Heart right ventricle (tissue), 16 donors: ENCODE measurements around the gene C1QBP. TPM values are rescaled to one million over a fixed set of nuclear protein-coding genes. Genes with fewer than 3 reads are reported as not detected.

Experiments used
- ATAC-seq, 8 donors: fragments of 200-7000 bp; cut with Tn5 transposase; one replicate each; pipeline ENCODE4 v1.9.1; 2020; ENCODE audit warnings: mild to moderate bottlenecking in 8 of 8, moderate library complexity in 8 of 8, moderate number of reproducible peaks in 1 of 8
- DNase-seq, 2 donors: peaks; one replicate each; pipeline ENCODE4 v3.0.0-alpha.2; 2020
- H3K27ac ChIP-seq, 10 donors: fragments of 200-600 bp; sonication (generic) in 2 of 10; one replicate each; pipeline versions ENCODE4 v1.5.0 to v1.8.0; 2020 to 2022; ENCODE audit warnings: mild to moderate bottlenecking in 3 of 10
- H3K27me3 ChIP-seq, 7 donors: fragments of 200-600 bp; one replicate each; pipeline ENCODE4 v1.8.0; 2021 to 2022; ENCODE audit warnings: mild to moderate bottlenecking in 2 of 7
- H3K36me3 ChIP-seq, 9 donors: fragments of 200-600 bp; sonication (generic) in 1 of 9; one replicate each; pipeline versions ENCODE4 v1.5.0 to v1.8.0; 2020 to 2022; ENCODE audit warnings: mild to moderate bottlenecking in 2 of 9
- H3K4me1 ChIP-seq, 9 donors: fragments of 200-600 bp; sonication (generic) in 1 of 9; one replicate each; pipeline versions ENCODE4 v1.5.0 to v1.8.0; 2020 to 2022; ENCODE audit warnings: mild to moderate bottlenecking in 4 of 9
- H3K4me3 ChIP-seq, 10 donors: fragments of 200-600 bp; sonication (generic) in 2 of 10; one replicate each; pipeline versions ENCODE4 v1.5.0 to v1.8.0; 2020 to 2022; ENCODE audit warnings: mild to moderate bottlenecking in 7 of 10, moderate library complexity in 2 of 10
- H3K9me3 ChIP-seq, 11 donors: fragments of 200-600 bp in 10 of 11; sonication (generic) in 2 of 11; one replicate each; pipeline versions ENCODE4 v1.5.0 to v1.8.0; 2013 to 2022; ENCODE audit warnings: mild to moderate bottlenecking in 2 of 11, control low read depth in 1 of 11, moderate library complexity in 1 of 11
- WGBS, 2 donors: extraction: QIAGEN DNeasy Blood & Tissue Kit; methylation state at CpG; one replicate each; pipeline ENCODE4 v1.1.7; 2013; ENCODE audit warnings: inconsistent platforms in 1 of 2; 5-methylcytosine and 5-hydroxymethylcytosine counted together
- intact Hi-C, 10 donors: fragments of 100-400 bp; cut with DNase I; formaldehyde crosslinking; loops; one replicate each; pipeline versions ENCODE4 v1.11.1 to v1.14.2; 2022
- polyA plus RNA-seq, 2 donors: library from polyadenylated mRNA; stranded (reverse); fragments of 200-250 nt; gene quantifications; one replicate each; pipeline ENCODE4 v1.2.3, GENCODE V29; 2013
- total RNA-seq, 10 donors: library from RNA; stranded (reverse); fragmentation: NEBNext Ultra II Directional in 3 of 10; extraction: Animal tissue kit (Norgen Biotek cat#: 25700) in 3 of 10; gene quantifications; one replicate each; pipeline versions ENCODE4 v1.2.1 to v1.2.4, GENCODE V29; 2021 to 2023
- TF ChIP-seq, protein P1 (sequence below), 9 donors: fragments of 200-600 bp; sonication (generic) in 2 of 9; IDR thresholded peaks; one replicate each; pipeline versions ENCODE4 v1.5.0 to v1.8.0; 2021 to 2022; ENCODE audit warnings: antibody characterized with exemption in 9 of 9, mild to moderate bottlenecking in 5 of 9, moderate library complexity in 1 of 9
- donor health status: Arrhythmogenic right ventricular cardiomyopathy.
- donor health status: ischemic (EF 13 %, LVEDD 7.1; RV severe dilation, severe dysfunction).
- donor health status: healthy with polysubstance abuse.
- donor health status: DM: no; HTN: yes; CAD: no.
- donor health status: DM: no; HTN: no; CAD: no.
- donor health status: ischemic (EF 25% LVEDD 6.9; RV normal size, moderate dysfunction).
- donor health status: ischemic (EF 25% LVEDD 5.7; RV mildly dilated, moderate dysfunction).
- donor health status: healthy.
- donor health status: DM: yes; HTN: yes; CAD: no.
- donor health status: Ischemic cardiomyopathy.
- donor health status: ischemic (EF 35%, LVEDD 5.7; RV mildly dilated, moderate dysfunction).
- donor health status: nonischemic (EF 11% LVEDD 7.7; RV severe dilation, severe dysfunction).
- donor health status: DM: yes; HTN: yes; CAD: no.
- donor health status: PGD.
- donor health status: ischemic (EF 29% LVEDD 5.4; RV normal size, mild dysfunction).
- donor health status: nonischemic (EF 23%, LVEDD 6.1; RV moderate dilation, normal function).

C1QBP gene
- total and polyA plus RNA-seq, 12 donors: 59.9 to 159 (median 137) TPM

- no peaks in the 10 kb centered on the region for H3K27me3 ChIP-seq
- no peak overlapping the region for H3K4me3 ChIP-seq
- 92 to 93% methylated on average over 2 of the region's 2 CpGs for WGBS, 2 donors
- H3K9me3 ChIP-seq: peaks cover 0 to 4% (median 0%) of the 10 kb centered on the region in 11 donors
- H3K27ac ChIP-seq: no peak overlapping the region
- intact Hi-C loops: no loop called here
- DNase-seq (no peak), ATAC-seq (no peak)
- TF ChIP-seq, protein P1, sequence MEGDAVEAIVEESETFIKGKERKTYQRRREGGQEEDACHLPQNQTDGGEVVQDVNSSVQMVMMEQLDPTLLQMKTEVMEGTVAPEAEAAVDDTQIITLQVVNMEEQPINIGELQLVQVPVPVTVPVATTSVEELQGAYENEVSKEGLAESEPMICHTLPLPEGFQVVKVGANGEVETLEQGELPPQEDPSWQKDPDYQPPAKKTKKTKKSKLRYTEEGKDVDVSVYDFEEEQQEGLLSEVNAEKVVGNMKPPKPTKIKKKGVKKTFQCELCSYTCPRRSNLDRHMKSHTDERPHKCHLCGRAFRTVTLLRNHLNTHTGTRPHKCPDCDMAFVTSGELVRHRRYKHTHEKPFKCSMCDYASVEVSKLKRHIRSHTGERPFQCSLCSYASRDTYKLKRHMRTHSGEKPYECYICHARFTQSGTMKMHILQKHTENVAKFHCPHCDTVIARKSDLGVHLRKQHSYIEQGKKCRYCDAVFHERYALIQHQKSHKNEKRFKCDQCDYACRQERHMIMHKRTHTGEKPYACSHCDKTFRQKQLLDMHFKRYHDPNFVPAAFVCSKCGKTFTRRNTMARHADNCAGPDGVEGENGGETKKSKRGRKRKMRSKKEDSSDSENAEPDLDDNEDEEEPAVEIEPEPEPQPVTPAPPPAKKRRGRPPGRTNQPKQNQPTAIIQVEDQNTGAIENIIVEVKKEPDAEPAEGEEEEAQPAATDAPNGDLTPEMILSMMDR (IDR thresholded peaks at IDR 0.05): no peak
- H3K4me1 ChIP-seq: peaks cover 0 to 7% (median 4%) of the 10 kb centered on the region in 9 donors
- H3K36me3 ChIP-seq: peaks cover 4 to 81% (median 45%) of the 10 kb centered on the region in 9 donors
These were observed 35.0 kb upstream of the C1QBP start for GRCh38 chr17:5473906-5474305.

- Histone ChIP-seq H3K4me1 (peaks cover 0 to 13% (median 10%) of the 10 kb centered on the region in 9 donors), H3K27ac (no peak overlapping the region), H3K36me3 (peaks cover 0 to 68% (median 33%) of the 10 kb centered on the region in 9 donors), H3K9me3 (no peaks in the 10 kb centered on the region), H3K27me3 (no peaks in the 10 kb centered on the region), H3K4me3 (no peak overlapping the region)
- DNase-seq (no peak), ATAC-seq (no peak)
- TF ChIP-seq, protein P1 (IDR thresholded peaks at IDR 0.05): no peak
- intact Hi-C loops: no loop called here
- 87 to 92% methylated on average over 3 of the region's 3 CpGs for WGBS, 2 donors
These were observed 33.6 kb upstream of the C1QBP start for GRCh38 chr17:5472511-5472910.

DNA sequence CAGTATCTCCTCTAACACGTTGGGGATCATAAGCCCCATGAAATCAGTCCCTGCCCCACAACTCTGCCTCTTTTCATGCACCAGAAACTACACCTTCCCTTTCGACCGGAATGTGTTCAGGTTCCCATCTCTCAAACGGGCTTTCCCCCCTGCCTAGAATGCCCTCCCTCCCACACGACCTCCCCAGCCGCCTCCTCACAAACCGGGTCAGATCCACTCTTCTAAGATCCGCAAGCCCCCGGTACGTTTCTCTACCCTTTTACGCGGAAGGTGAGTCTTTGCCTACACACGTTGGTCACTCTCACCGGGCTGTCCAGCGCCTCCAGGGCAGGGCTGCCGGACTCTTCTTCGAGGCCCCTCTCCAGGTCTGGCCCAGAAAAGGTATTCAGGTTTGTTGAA lies 29.1 kb upstream of the C1QBP start:
- Histone ChIP-seq H3K4me1 (peaks cover 0 to 26% (median 22%) of the 10 kb centered on the region in 9 donors), H3K36me3 (peaks cover 0 to 23% (median 4%) of the 10 kb centered on the region in 9 donors), H3K4me3 (peak overlapping the region; percentile 68 to 98 (median 88)), H3K9me3 (no peaks in the 10 kb centered on the region), H3K27ac (peak overlapping the region in 8 of 10 donors; percentile 81 to 87 (median 83)), H3K27me3 (no peaks in the 10 kb centered on the region)
- WGBS, 2 donors: 1% methylated on average over 17 of the region's 17 CpGs
- TF ChIP-seq, protein P1 (IDR thresholded peaks at IDR 0.05): no peak
- intact Hi-C loops: no loop called here
- DNase-seq: no peak
- peak in 6 of 8 donors; percentile 8 to 44 (median 12) for ATAC-seq

DNA sequence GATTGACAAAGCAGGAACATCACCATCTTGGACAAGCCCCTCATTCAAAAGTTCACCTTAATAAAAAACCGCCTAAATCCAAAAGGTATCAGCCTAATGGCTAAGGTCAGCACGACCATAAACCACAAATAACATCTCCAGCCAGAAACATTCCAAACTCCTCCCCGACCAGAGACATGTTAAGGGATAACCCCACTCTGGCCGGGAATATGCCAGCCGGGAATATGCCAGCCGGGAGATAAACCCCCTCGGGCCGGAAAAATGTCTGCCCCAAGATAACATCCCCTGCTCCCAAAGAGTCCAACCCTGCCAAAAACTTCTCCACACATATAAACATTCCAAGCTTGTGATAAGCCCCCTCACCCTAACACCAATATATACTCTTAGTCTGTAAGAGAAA lies 28.5 kb upstream of the C1QBP start:
- peaks cover 0 to 19% (median 4%) of the 10 kb centered on the region in 9 donors for H3K36me3 ChIP-seq
- no peaks in the 10 kb centered on the region for H3K27me3 ChIP-seq
- H3K9me3 ChIP-seq: no peaks in the 10 kb centered on the region
- H3K4me3 ChIP-seq: peak overlapping the region in 9 of 10 donors; percentile 68 to 98 (median 89)
- H3K4me1 ChIP-seq: peaks cover 0 to 31% (median 22%) of the 10 kb centered on the region in 9 donors
- TF ChIP-seq, protein P1 (IDR thresholded peaks at IDR 0.05): no peak
- no peak for ATAC-seq
- intact Hi-C loops: no loop called here
- no peak overlapping the region for H3K27ac ChIP-seq
- 2 to 9% methylated on average over 8 of the region's 8 CpGs for WGBS, 2 donors
- no peak for DNase-seq
